Mucosa of rectum (tissue), 2 donors: ENCODE data around the gene FGD1.
A peak's percentile ranks its signal among the peaks of the same experiment; 100 is the strongest.
"Not testable (repeated sequence)": the region's sequence is repeated elsewhere in the genome, so short reads cannot be mapped to it uniquely, and the experiment has no call there.

ENCODE experiments used
- H3K27ac ChIP-seq, 2 donors: one replicate each; pipeline ENCODE4 v1.7.0; 2013; ENCODE audit warnings: inconsistent platforms in 2 of 2, low read depth in 2 of 2, low read length in 2 of 2
- H3K27me3 ChIP-seq, 2 donors: one replicate each; pipeline ENCODE4 v1.7.0; 2013; ENCODE audit warnings: low read length in 2 of 2; ENCODE audit not compliant: control insufficient read depth in 2 of 2, insufficient read depth in 2 of 2
- H3K36me3 ChIP-seq, 2 donors: one replicate each; pipeline ENCODE4 v1.7.0; 2013; ENCODE audit warnings: low read length in 2 of 2; ENCODE audit not compliant: control insufficient read depth in 2 of 2, insufficient read depth in 2 of 2
- H3K4me1 ChIP-seq, 2 donors: one replicate each; pipeline ENCODE4 v1.7.0; 2013; ENCODE audit warnings: low read length in 2 of 2, mild to moderate bottlenecking in 1 of 2; ENCODE audit not compliant: control insufficient read depth in 2 of 2, insufficient read depth in 2 of 2
- H3K4me3 ChIP-seq, 2 donors: one replicate each; pipeline ENCODE4 v1.7.0; 2013; ENCODE audit warnings: low read length in 2 of 2
- H3K9ac ChIP-seq, 2 donors: one replicate each; pipeline ENCODE4 v1.7.0; 2013; ENCODE audit warnings: low read length in 2 of 2, low read depth in 1 of 2, mild to moderate bottlenecking in 1 of 2
- H3K9me3 ChIP-seq, 2 donors: one replicate each; pipeline ENCODE4 v1.7.0; 2013; ENCODE audit warnings: low read length in 2 of 2; ENCODE audit not compliant: control insufficient read depth in 2 of 2
- donor health status: healthy.
- donor health status: Normal muscosa, but diverticular disease.

FGD1 gene

DNA sequence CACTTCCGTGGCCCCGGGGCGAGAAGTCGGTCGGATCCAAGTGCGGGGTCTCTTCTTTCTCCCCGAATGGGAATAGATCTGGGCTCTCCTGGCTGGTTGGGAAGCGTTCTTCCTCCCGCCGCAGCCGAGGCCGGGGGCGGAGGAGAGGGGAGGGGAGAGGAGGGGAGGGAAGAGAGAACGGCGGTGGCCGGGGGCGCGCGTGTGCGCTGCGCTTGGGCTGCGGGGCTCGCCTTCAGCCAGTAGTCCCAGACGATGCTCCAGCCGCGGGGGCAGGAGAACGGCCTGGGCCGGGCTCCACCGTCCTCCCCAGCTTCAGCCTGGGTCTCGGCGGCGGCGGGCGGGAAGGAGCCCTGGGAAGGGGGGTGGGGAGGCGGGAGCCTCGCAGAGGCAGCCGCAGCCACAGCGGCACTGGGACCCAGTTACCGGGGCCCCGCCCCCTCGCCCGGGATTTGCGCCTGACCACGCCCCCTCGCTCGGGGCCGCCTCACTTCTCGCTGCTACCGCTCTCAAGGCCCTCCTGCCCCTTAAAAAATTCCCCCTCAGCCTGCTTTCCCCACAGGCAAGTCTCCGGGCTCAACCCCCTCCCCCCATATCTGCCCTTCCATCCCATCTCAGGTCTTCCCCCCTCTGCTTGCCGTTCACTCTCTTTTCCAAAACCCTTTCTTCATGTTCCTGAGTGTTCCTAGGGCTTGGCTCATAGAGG, at the start of gene FGD1:
Gene FGD1 (minus strand): TSS at position 421 of the 703 bp plus-strand sequence. CDS start 802 bp downstream, outside the sequence.
- peak within 1 kb of the TSS; percentile 56 to 62 for H3K4me3 ChIP-seq
- H3K27ac ChIP-seq: peak within 1 kb of the TSS in 1 of 2 donors; percentile 38
- H3K9me3 ChIP-seq: no peaks in the 10 kb centered on the region
- no peaks in the 10 kb centered on the region for H3K4me1 ChIP-seq
- H3K9ac ChIP-seq: peak within 1 kb of the TSS in 1 of 2 donors; percentile 59
- no peaks in the 10 kb centered on the region for H3K36me3 ChIP-seq
- peaks cover 0 to 6% of the 10 kb centered on the region in 2 donors for H3K27me3 ChIP-seq

DNA sequence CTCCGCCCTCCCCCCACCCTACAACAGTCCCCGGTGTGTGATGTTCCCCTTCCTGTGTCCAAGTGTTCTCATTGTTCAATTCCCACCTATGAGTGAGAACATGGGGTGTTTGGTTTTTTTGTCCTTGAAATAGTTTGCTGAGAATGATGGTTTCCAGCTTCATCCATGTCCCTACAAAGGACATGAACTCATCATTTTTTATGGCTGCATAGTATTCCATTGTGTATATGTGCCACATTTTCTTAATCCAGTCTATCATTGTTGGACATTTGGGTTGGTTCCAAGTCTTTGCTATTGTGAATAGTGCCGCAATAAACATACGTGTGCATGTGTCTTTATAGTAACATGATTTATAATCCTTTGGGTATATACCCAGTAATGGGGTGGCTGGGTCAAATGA, 46.2 kb upstream of the FGD1 start:
- not testable (repeated sequence) for H3K9me3 ChIP-seq, H3K4me1 ChIP-seq, H3K27me3 ChIP-seq, H3K27ac ChIP-seq, H3K4me3 ChIP-seq, H3K9ac ChIP-seq
- peaks cover 33 to 49% of the 10 kb centered on the region in 2 donors for H3K36me3 ChIP-seq

DNA sequence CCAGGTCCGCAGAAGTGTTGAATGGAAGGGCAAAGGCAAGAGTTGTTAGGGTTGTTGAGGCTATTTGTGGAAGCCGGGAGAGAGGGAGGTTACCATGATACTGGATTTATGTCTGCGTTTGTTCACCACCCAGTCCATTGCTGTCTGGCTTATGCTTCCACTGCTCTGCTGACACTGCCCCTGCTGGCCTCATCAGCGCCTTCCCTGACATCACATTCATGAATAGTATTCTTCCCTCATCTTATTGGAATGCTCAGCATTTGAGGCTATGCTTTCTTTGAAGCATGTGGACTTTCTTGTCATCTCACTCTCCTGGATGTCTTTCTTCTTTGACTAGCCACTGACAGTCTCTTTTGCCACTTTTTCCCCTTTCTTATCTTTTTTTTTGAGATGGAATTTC, 44.3 kb upstream of the FGD1 start:
- Histone ChIP-seq H3K27me3 (no peaks in the 10 kb centered on the region), H3K9ac (no peak overlapping the region), H3K4me3 (no peak overlapping the region), H3K27ac (no peak overlapping the region), H3K36me3 (peaks cover 30 to 48% of the 10 kb centered on the region in 2 donors), H3K4me1 (no peaks in the 10 kb centered on the region), H3K9me3 (no peaks in the 10 kb centered on the region)

DNA sequence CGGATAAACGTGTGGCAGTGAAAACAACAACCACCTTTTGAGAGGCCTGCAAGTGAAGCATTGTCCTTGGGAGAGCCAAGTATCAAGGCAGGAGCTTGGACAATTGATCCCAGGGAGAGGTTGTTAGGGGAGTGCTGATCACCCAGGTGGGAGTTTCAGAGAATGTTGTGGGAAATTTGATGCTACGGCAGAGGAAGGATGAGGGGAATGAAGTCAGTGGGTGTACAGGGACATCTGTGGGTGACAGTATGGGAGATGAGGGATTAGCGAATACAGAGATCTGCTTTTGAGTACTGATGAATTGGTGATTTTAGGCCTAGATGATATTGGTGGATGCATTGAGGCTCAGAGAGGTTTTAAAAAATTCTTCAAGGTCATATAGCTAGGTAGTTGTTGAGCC, 38.2 kb upstream of the FGD1 start:
- Histone ChIP-seq H3K9me3 (no peaks in the 10 kb centered on the region), H3K27ac (no peak overlapping the region), H3K4me1 (peaks cover 3 to 5% of the 10 kb centered on the region in 2 donors), H3K4me3 (no peak overlapping the region), H3K9ac (no peak overlapping the region), H3K27me3 (no peaks in the 10 kb centered on the region), H3K36me3 (peaks cover 5 to 15% of the 10 kb centered on the region in 2 donors)

DNA sequence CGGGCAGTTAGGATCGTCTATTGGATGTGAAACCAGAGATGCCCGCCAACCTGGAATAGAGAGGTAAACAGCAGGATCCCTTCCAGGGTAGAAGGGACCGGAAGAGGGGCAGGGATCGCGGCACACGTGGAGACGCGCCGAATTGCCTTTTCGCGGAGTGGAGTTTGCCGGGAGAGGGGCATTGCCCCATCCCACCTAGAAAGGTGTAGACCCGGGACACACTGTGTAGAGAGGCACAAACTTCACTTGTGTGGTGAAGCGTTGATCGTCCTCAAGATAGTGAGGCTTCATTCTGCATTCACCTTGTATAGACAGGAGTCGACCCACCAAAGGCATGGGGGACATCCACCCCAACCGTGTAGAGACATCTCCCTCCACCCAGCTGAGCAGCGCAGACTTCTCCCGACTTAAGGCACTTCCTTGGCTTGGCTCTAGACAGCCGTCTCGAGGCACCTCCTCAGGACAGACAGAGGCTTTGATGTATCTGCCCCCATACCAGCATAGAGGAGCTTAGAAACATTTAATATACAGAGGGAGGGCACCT, 34.4 kb upstream of the FGD1 start:
- peak overlapping the region; percentile 75 for H3K27ac ChIP-seq
- no peaks in the 10 kb centered on the region for H3K27me3 ChIP-seq
- peak overlapping the region; percentile 77 to 97 for H3K4me3 ChIP-seq
- H3K36me3 ChIP-seq: no peaks in the 10 kb centered on the region
- H3K4me1 ChIP-seq: peaks cover 3 to 6% of the 10 kb centered on the region in 2 donors
- no peaks in the 10 kb centered on the region for H3K9me3 ChIP-seq
- peak overlapping the region; percentile 83 to 84 for H3K9ac ChIP-seq

DNA sequence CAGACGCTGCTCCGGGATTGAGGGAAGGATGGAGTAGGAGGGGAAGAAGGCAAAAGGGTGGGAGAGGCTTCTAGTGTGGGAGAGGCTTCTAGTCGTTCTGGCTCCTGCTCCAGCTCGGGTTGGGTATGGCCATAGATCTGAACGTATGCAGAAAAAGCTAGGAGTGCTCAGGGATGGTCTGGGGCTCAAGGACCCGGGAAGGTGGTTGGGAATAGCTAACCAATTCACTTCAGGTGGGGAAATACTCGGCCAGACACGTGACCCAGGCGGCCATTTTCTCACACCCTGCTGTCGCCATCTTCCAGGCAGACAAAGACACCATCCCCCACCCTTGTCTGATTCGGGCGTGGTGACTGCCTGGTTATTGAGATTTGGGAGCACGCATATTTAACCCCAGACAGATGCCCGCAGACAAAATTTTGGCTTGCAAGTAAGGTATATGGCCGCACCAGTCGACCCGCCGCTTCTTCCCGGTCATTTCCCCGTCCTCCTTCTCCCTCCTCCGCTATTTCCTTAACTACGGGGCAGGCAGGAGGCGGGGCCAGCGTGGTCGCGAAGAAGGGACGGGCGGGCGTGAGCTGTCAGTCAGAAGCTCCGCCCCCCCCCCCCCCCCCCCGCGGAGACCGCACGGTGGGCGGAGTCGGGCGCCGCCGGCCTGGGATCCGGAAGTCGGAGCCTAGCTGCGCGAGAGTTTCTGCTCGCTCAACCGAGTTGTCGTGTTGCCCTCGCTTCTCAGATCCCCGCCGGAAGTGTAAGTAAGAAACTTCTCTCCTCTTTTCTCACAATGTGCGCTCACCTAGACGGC, 33.7 kb upstream of the FGD1 start, which contains the start of gene GNL3L:
Gene GNL3L (plus strand): TSS at position 668 of the 805 bp plus-strand sequence. CDS start 2,348 bp downstream, outside the sequence.
- Histone ChIP-seq H3K9ac (peak within 1 kb of the TSS; percentile 83 to 84), H3K4me3 (peak within 1 kb of the TSS; percentile 77 to 97), H3K9me3 (no peaks in the 10 kb centered on the region), H3K27ac (peak within 1 kb of the TSS; percentile 75 to 89), H3K4me1 (peaks cover 3 to 6% of the 10 kb centered on the region in 2 donors), H3K27me3 (no peaks in the 10 kb centered on the region), H3K36me3 (no peaks in the 10 kb centered on the region)

DNA sequence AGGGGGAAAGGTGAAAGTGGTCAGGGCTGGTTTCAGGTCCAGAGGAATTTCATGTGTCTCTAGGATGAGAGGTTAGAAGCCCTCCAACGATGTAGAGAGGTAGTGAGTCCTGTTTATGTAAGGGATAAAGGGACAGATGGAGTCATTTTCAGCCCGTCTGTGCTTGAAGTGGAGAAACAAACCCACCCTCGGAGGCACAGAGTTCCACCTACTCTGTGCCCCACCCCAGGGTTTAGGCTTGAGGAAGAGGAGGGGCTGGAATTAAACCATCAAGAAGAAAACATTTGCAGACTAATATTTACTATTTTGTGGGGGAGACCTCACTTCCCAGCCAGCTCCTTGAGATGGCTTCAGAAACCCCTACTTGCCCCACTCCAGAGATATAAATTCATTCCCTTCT, 33.1 kb upstream of the FGD1 start:
- H3K4me1 ChIP-seq: peaks cover 3 to 6% of the 10 kb centered on the region in 2 donors
- no peak overlapping the region for H3K9ac ChIP-seq
- H3K27ac ChIP-seq: peak overlapping the region in 1 of 2 donors; percentile 74
- H3K4me3 ChIP-seq: peak overlapping the region; percentile 74 to 83
- H3K36me3 ChIP-seq: no peaks in the 10 kb centered on the region
- H3K27me3 ChIP-seq: no peaks in the 10 kb centered on the region
- no peaks in the 10 kb centered on the region for H3K9me3 ChIP-seq

DNA sequence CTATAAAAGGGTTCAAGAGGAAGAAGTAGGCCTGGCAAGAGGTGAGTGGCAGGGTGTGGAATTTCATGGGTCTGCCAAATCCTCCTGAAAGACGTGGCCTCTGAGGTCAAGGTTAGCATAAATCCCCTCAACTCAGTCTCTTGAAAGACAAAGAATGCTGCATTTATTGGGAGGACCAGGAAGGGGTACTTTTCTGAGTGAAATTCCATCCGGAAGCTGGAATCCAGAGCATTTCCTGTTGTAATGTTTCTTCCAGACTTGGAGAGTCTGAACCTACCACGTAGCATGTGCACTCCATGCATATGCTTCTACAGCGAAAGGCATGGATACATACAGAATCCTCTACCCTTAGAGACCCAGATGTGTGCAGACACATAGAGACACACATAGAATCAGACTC, 13.4 kb upstream of the FGD1 start:
- no peak overlapping the region for H3K4me3 ChIP-seq
- no peaks in the 10 kb centered on the region for H3K9me3 ChIP-seq
- no peaks in the 10 kb centered on the region for H3K27me3 ChIP-seq
- no peak overlapping the region for H3K9ac ChIP-seq
- H3K4me1 ChIP-seq: no peaks in the 10 kb centered on the region
- no peak overlapping the region for H3K27ac ChIP-seq
- H3K36me3 ChIP-seq: no peaks in the 10 kb centered on the region

DNA sequence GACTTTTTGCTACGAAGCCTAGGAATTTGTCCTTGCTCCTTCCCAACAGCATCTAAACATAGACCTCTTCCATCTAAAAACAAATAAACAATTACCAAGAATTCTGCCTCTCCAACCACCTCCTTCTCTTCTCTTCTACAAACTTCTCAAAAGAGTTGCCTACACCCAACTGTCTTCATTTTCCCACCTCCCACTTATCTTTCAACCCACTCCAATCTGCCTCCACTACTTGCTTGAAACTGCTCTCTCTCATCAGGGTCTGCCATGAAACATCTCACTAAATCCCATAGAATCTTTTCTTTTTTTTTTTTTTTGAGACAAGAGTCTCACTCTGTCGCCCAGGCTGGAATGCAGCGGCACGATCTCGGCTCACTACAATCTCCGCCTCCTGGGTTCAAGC, 902 bp upstream of the FGD1 start:
- H3K36me3 ChIP-seq: no peaks in the 10 kb centered on the region
- H3K27me3 ChIP-seq: peaks cover 0 to 6% of the 10 kb centered on the region in 2 donors
- no peak overlapping the region for H3K27ac ChIP-seq
- no peak overlapping the region for H3K4me3 ChIP-seq
- H3K4me1 ChIP-seq: no peaks in the 10 kb centered on the region
- no peak overlapping the region for H3K9ac ChIP-seq
- H3K9me3 ChIP-seq: no peaks in the 10 kb centered on the region

DNA sequence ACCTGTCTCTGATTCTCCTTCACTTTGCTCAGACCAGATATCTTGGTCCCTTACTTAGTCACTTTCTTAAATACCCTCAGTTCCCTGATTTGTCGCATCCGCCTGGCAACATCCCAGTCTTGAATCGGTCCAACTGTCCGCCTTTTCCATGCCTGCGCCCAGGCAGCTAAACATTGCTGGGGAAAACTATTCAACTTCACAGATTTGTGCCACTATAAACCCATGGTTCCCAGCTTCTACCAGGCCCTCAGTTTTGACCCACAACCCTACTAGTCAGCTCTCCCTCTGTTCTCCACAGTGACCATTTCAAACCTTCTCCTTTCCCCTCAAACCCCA, 451 bp upstream of the FGD1 start:
- Histone ChIP-seq H3K36me3 (no peaks in the 10 kb centered on the region), H3K9ac (no peak overlapping the region), H3K4me1 (no peaks in the 10 kb centered on the region), H3K9me3 (no peaks in the 10 kb centered on the region), H3K27me3 (peaks cover 0 to 6% of the 10 kb centered on the region in 2 donors), H3K27ac (peak overlapping the region in 1 of 2 donors; percentile 38), H3K4me3 (peak overlapping the region; percentile 19 to 52)
